ENCODE measurements around the gene TGFBR1. TPM values are rescaled to one million over a fixed set of nuclear protein-coding genes. Genes with fewer than 3 reads are reported as not detected.

The TGFBR1 gene
- total RNA-seq, 2 donors from 2014 or later = 74.8 to 75.6 TPM

DNA sequence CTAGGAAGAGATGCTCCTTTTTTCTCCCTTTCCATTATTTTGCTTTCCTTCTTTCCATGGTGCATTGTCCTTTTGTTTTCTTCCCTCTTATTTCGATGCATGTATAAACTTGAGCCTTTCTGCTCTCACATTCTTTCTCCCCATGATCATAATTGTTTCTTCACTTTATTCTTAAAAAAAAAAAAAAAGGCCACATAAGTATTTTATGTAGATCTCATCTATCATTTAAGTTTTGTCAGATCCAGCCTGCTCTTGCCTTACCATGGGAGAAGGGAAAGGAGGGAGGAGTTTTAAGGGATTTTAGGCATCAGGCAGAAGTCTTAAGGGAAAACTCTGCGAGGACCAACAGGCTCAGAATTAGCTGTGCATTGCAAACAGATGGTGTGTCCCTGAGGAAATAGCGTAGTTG, 11.1 kb downstream of the TGFBR1 start:
- Mint-ChIP-seq H3K36me3 (ENCODE audit: low read depth) (peaks cover 4% of the 10 kb centered on the region), H3K4me3 (no peak overlapping the region), H3K27me3 (ENCODE audit: insufficient read depth) (no peaks in the 10 kb centered on the region), H3K4me1 (peaks cover 42% of the 10 kb centered on the region), H3K27ac (peak overlapping the region; percentile 6), H3K9me3 (no peaks in the 10 kb centered on the region)
- Histone ChIP-seq H3K4me1 (ENCODE audit: control insufficient read depth, insufficient read depth, low read length) (peaks cover 9% of the 10 kb centered on the region), H3K9ac (ENCODE audit: extremely low read depth, low read length, poor library complexity, severe bottlenecking) (no peak overlapping the region), H3K4me3 (ENCODE audit: low read length) (no peak overlapping the region), H3K36me3 (ENCODE audit: control insufficient read depth, insufficient read depth, low read length) (no peaks in the 10 kb centered on the region), H3K27me3 (ENCODE audit: control insufficient read depth, insufficient read depth, low read length, poor library complexity, severe bottlenecking) (no peaks in the 10 kb centered on the region), H3K27ac (ENCODE audit: low read depth, low read length) (no peak overlapping the region), H3K9me3 (ENCODE audit: control insufficient read depth, low read length) (no peaks in the 10 kb centered on the region)
- TF ChIP-seq, protein P1, sequence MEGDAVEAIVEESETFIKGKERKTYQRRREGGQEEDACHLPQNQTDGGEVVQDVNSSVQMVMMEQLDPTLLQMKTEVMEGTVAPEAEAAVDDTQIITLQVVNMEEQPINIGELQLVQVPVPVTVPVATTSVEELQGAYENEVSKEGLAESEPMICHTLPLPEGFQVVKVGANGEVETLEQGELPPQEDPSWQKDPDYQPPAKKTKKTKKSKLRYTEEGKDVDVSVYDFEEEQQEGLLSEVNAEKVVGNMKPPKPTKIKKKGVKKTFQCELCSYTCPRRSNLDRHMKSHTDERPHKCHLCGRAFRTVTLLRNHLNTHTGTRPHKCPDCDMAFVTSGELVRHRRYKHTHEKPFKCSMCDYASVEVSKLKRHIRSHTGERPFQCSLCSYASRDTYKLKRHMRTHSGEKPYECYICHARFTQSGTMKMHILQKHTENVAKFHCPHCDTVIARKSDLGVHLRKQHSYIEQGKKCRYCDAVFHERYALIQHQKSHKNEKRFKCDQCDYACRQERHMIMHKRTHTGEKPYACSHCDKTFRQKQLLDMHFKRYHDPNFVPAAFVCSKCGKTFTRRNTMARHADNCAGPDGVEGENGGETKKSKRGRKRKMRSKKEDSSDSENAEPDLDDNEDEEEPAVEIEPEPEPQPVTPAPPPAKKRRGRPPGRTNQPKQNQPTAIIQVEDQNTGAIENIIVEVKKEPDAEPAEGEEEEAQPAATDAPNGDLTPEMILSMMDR (conservative IDR thresholded peaks at IDR 0.05) = no peak
- DNase-seq = no peak
- WGBS, 2 experiments (ENCODE audit: insufficient coverage in 1 of 2, insufficient read length in 1 of 2) = 88 to 90% methylated on average over 3 of the region's 3 CpGs

DNA sequence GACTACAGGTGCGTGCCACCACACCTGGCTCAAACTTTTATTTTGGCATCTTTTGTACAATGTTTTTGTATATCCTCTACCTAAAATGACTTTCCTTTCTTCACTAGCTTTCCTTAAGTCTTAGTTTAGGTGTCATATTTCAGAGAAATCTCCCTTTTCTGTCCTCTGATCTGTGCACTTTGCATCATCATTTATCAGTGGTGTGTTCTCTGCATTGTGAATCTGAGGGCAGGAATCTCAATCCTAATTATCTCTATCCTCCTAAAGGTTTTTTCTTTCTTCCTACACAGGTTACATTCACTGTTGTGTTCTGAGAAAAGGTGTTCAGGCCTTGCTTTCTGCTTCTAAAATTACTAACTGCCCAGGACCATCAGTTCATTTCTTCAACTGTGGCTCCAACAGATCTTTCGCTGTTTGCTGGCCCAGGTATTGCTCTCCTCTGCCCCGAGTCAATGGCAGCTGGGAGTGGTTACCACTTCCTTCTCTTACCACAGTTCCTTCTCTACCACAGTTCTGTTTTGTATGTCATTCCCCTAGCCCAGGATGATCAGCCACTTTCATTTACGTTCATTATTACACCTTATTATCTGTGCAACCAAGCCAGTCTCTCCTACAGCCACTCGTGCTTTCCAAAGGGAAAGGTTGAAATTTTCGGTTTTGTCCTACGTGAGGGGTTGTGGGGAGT, 14.0 kb downstream of the TGFBR1 start:
- WGBS, 2 experiments (ENCODE audit: insufficient coverage in 1 of 2, insufficient read length in 1 of 2) = 92 to 96% methylated on average over 4 to 7 of the region's 7 CpGs
- H3K27ac ChIP-seq (ENCODE audit: low read depth, low read length) = no peak overlapping the region
- no peaks in the 10 kb centered on the region for H3K9me3 ChIP-seq (ENCODE audit: control insufficient read depth, low read length)
- Mint-ChIP-seq H3K4me3 (no peak overlapping the region), H3K9me3 (no peaks in the 10 kb centered on the region), H3K27ac (no peak overlapping the region), H3K27me3 (ENCODE audit: insufficient read depth) (no peaks in the 10 kb centered on the region), H3K36me3 (ENCODE audit: low read depth) (no peaks in the 10 kb centered on the region), H3K4me1 (peaks cover 35% of the 10 kb centered on the region)
- DNase-seq = no peak
- no peak overlapping the region for H3K4me3 ChIP-seq (ENCODE audit: low read length)
- H3K27me3 ChIP-seq (ENCODE audit: control insufficient read depth, insufficient read depth, low read length, poor library complexity, severe bottlenecking) = no peaks in the 10 kb centered on the region
- H3K9ac ChIP-seq (ENCODE audit: extremely low read depth, low read length, poor library complexity, severe bottlenecking) = no peak overlapping the region
- TF ChIP-seq, protein P1 (conservative IDR thresholded peaks at IDR 0.05) = no peak
- H3K36me3 ChIP-seq (ENCODE audit: control insufficient read depth, insufficient read depth, low read length) = no peaks in the 10 kb centered on the region
- H3K4me1 ChIP-seq (ENCODE audit: control insufficient read depth, insufficient read depth, low read length) = peaks cover 4% of the 10 kb centered on the region

DNA sequence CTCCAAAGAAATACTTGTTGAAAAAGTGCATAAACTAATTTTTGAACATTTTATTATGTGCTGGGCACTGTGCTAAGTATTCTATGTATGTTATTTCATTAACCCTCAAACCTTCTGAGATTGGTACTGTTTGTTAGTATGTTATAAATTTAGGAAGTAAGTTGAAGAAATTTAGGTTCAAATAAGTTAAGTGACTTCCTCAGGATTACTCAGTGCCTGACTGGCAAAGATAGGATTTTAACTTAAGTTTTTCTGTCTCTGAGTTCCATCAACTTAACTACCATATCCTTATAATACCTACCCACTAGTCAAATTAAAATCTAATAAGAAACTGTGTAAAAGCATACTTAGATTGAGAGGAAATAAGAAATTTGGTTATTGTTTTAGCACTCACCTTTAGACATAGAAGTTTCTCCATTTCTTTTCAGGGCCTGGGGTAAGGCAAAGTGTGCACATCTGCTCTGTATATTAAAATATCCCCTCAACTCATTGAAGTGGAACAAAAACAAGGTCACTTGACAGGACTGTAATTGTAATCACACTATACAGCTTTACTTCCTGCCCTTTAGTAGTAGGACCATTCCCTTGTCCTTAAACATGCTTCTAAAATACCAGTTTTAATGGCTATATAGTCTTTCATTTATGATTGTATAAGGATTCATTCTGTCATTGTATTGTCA, 15.2 kb downstream of the TGFBR1 start:
- Mint-ChIP-seq H3K4me1 (peaks cover 40% of the 10 kb centered on the region), H3K9me3 (no peaks in the 10 kb centered on the region), H3K36me3 (ENCODE audit: low read depth) (no peaks in the 10 kb centered on the region)

More for the DNA sequence above, 15.2 kb downstream of the TGFBR1 start:
- Histone ChIP-seq H3K27ac (ENCODE audit: low read depth, low read length) (no peak overlapping the region), H3K36me3 (ENCODE audit: control insufficient read depth, insufficient read depth, low read length) (no peaks in the 10 kb centered on the region), H3K4me1 (ENCODE audit: control insufficient read depth, insufficient read depth, low read length) (peaks cover 4% of the 10 kb centered on the region), H3K27me3 (ENCODE audit: control insufficient read depth, insufficient read depth, low read length, poor library complexity, severe bottlenecking) (no peaks in the 10 kb centered on the region), H3K9me3 (ENCODE audit: control insufficient read depth, low read length) (no peaks in the 10 kb centered on the region), H3K9ac (ENCODE audit: extremely low read depth, low read length, poor library complexity, severe bottlenecking) (no peak overlapping the region), H3K4me3 (ENCODE audit: low read length) (no peak overlapping the region)
- no peak for DNase-seq
- TF ChIP-seq, protein P1 (conservative IDR thresholded peaks at IDR 0.05) = no peak
- H3K4me3 Mint-ChIP-seq = no peak overlapping the region
- no peak overlapping the region for H3K27ac Mint-ChIP-seq
- H3K27me3 Mint-ChIP-seq (ENCODE audit: insufficient read depth) = no peaks in the 10 kb centered on the region

All from endodermal cell (in vitro differentiated cells).